Measurements from ENCODE around the gene HPSE2. TPM values are rescaled to one million over a fixed set of nuclear protein-coding genes. Genes with fewer than 3 reads are reported as not detected.

Gene HPSE2
- total RNA-seq, 5 donors from 2014 or later (not counting 1 experiment from before 2014, with no cell fraction given), result 0.13 to 0.23 (median 0.18) TPM; not detected in 1

DNA sequence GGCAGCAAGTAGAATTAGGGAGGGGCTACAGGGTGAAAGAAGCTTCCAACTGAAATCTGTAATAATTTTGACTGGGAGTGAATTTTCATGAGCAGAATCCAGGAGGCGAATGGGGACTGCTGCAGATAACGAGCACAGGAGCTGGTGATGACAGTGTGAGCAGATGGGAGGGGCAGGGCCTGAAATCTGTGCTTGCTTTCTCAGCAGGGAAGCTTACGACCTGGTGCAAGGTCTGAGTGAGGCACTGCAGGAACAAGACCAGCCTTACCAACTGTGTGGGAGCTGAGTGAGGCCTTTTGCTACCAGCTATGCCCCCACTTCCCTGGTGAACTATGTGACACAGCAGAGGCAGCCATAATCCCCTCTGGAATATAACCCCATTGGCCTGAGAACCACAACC, 109.8 kb downstream of the HPSE2 start:
- Histone ChIP-seq H3K4me3 (ENCODE audit: control insufficient read depth in 1 of 2, extremely low read depth in 1 of 2, low read length in 1 of 2) (no peak overlapping the region), H3K9me3 (no peaks in the 10 kb centered on the region), H3K27me3 (replicated peaks in 1 of 2; ENCODE audit: control insufficient read depth in 2 of 2, extremely low read depth in 1 of 2, insufficient read depth in 2 of 2, low read length in 1 of 2) (peaks cover 0 to 9% of the 10 kb centered on the region in 2 experiments), H3K4me1 (ENCODE audit: control insufficient read depth in 1 of 2, extremely low read depth in 1 of 2, insufficient read depth in 2 of 2, low read length in 2 of 2) (no peaks in the 10 kb centered on the region), H3K27ac (ENCODE audit: low read length) (no peak overlapping the region), H3K36me3 (ENCODE audit: control insufficient read depth in 2 of 2, extremely low read depth in 1 of 2, insufficient read depth in 1 of 2, low read length in 1 of 2) (no peaks in the 10 kb centered on the region)
- no peaks in the 10 kb centered on the region for H3K4me1 Mint-ChIP-seq
- peaks cover 0 to 24% (median 7%) of the 10 kb centered on the region in 3 donors for H3K9me3 Mint-ChIP-seq
- no peaks in the 10 kb centered on the region for H3K36me3 Mint-ChIP-seq
- H3K27ac Mint-ChIP-seq, result no peak overlapping the region
- WGBS (ENCODE audit: insufficient coverage), result 59% methylated on average over 3 of the region's 3 CpGs
- ChIA-PET POLR2A (no interaction called here), CTCF (interaction anchor here in 1 of 2 donors (0.6 kb wide), 1 partner anchor 42 kb away, joined by 3 read pairs; no protein-coding TSS in a partner anchor)
- H3K27me3 Mint-ChIP-seq, result peaks cover 0 to 2% of the 10 kb centered on the region in 2 donors
- DNase-seq (no peak), ATAC-seq (replicated peaks in 1 of 4) (no peak)
- no peak overlapping the region for H3K4me3 Mint-ChIP-seq

GRCh38 chr10:99124376-99124775, 111.3 kb downstream of the HPSE2 start:
- ChIA-PET POLR2A (no interaction called here), CTCF (no interaction called here)
- DNase-seq (no peak), ATAC-seq (replicated peaks in 1 of 4) (no peak)
- Mint-ChIP-seq H3K36me3 (no peaks in the 10 kb centered on the region), H3K27me3 (no peaks in the 10 kb centered on the region), H3K27ac (no peak overlapping the region), H3K4me1 (no peaks in the 10 kb centered on the region), H3K9me3 (peaks cover 0 to 18% (median 7%) of the 10 kb centered on the region in 3 donors), H3K4me3 (no peak overlapping the region)
- H3K9me3 ChIP-seq, result no peaks in the 10 kb centered on the region
- no peak overlapping the region for H3K27ac ChIP-seq (ENCODE audit: low read length)
- no peaks in the 10 kb centered on the region for H3K4me1 ChIP-seq (ENCODE audit: control insufficient read depth in 1 of 2, extremely low read depth in 1 of 2, insufficient read depth in 2 of 2, low read length in 2 of 2)
- H3K4me3 ChIP-seq (ENCODE audit: control insufficient read depth in 1 of 2, extremely low read depth in 1 of 2, low read length in 1 of 2), result no peak overlapping the region
- H3K27me3 ChIP-seq (replicated peaks in 1 of 2; ENCODE audit: control insufficient read depth in 2 of 2, extremely low read depth in 1 of 2, insufficient read depth in 2 of 2, low read length in 1 of 2), result peaks cover 0 to 9% of the 10 kb centered on the region in 2 experiments
- 78% methylated on average over 1 of the region's 1 CpG for WGBS (ENCODE audit: insufficient coverage)
- no peaks in the 10 kb centered on the region for H3K36me3 ChIP-seq (ENCODE audit: control insufficient read depth in 2 of 2, extremely low read depth in 1 of 2, insufficient read depth in 1 of 2, low read length in 1 of 2)

GRCh38 chr10:99123851-99124250, 111.8 kb downstream of the HPSE2 start:
- Mint-ChIP-seq H3K36me3 (no peaks in the 10 kb centered on the region), H3K27me3 (no peaks in the 10 kb centered on the region), H3K4me1 (no peaks in the 10 kb centered on the region), H3K9me3 (peaks cover 0 to 18% (median 7%) of the 10 kb centered on the region in 3 donors), H3K27ac (no peak overlapping the region), H3K4me3 (no peak overlapping the region)
- WGBS (ENCODE audit: insufficient coverage), result 81% methylated on average over 4 of the region's 5 CpGs
- no peak overlapping the region for H3K27ac ChIP-seq (ENCODE audit: low read length)
- H3K9me3 ChIP-seq, result no peaks in the 10 kb centered on the region
- ATAC-seq (replicated peaks in 1 of 4) (no peak), DNase-seq (no peak)
- no peak overlapping the region for H3K4me3 ChIP-seq (ENCODE audit: control insufficient read depth in 1 of 2, extremely low read depth in 1 of 2, low read length in 1 of 2)
- no peaks in the 10 kb centered on the region for H3K36me3 ChIP-seq (ENCODE audit: control insufficient read depth in 2 of 2, extremely low read depth in 1 of 2, insufficient read depth in 1 of 2, low read length in 1 of 2)
- H3K4me1 ChIP-seq (ENCODE audit: control insufficient read depth in 1 of 2, extremely low read depth in 1 of 2, insufficient read depth in 2 of 2, low read length in 2 of 2), result no peaks in the 10 kb centered on the region
- POLR2A ChIA-PET, result no interaction called here
- CTCF ChIA-PET, result interaction anchor here in 1 of 2 donors (0.6 kb wide), 1 partner anchor 70 kb away, joined by 5 read pairs; no protein-coding TSS in a partner anchor
- peaks cover 0 to 9% of the 10 kb centered on the region in 2 experiments for H3K27me3 ChIP-seq (replicated peaks in 1 of 2; ENCODE audit: control insufficient read depth in 2 of 2, extremely low read depth in 1 of 2, insufficient read depth in 2 of 2, low read length in 1 of 2)

DNA sequence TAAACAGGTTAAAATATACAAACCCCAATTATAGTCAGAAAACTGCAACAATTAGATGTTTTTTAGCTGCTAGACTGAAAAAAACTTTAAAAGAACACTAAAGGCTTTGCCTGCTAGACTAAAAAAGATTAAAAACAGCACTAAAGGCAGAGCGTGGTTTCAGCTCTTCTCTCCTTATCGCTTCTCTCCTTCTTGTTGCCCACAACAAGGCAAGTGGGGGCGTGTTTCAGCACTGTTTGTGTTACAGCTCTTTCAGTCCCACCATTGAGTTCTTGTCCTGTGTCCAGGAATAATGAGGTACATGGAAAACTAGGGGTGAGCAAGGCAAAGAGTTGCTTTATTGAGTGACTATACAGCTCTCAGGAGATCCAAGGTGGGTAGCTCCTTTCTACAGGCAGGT, 112.3 kb downstream of the HPSE2 start:
- POLR2A ChIA-PET, result no interaction called here
- CTCF ChIA-PET, result interaction anchor here in 1 of 2 donors (0.6 kb wide), 1 partner anchor 70 kb away, joined by 5 read pairs; no protein-coding TSS in a partner anchor
- Mint-ChIP-seq H3K27ac (no peak overlapping the region), H3K4me3 (no peak overlapping the region), H3K4me1 (no peaks in the 10 kb centered on the region), H3K9me3 (peaks cover 0 to 18% (median 5%) of the 10 kb centered on the region in 3 donors), H3K36me3 (no peaks in the 10 kb centered on the region), H3K27me3 (no peaks in the 10 kb centered on the region)
- no peaks in the 10 kb centered on the region for H3K9me3 ChIP-seq
- WGBS (ENCODE audit: insufficient coverage), result no CpG with 5 or more reads among the region's 3 CpGs
- no peak overlapping the region for H3K4me3 ChIP-seq (ENCODE audit: control insufficient read depth in 1 of 2, extremely low read depth in 1 of 2, low read length in 1 of 2)
- no peaks in the 10 kb centered on the region for H3K4me1 ChIP-seq (ENCODE audit: control insufficient read depth in 1 of 2, extremely low read depth in 1 of 2, insufficient read depth in 2 of 2, low read length in 2 of 2)
- ATAC-seq (replicated peaks in 1 of 4) (no peak), DNase-seq (no peak)
- H3K27ac ChIP-seq (ENCODE audit: low read length), result no peak overlapping the region
- no peaks in the 10 kb centered on the region for H3K36me3 ChIP-seq (ENCODE audit: control insufficient read depth in 2 of 2, extremely low read depth in 1 of 2, insufficient read depth in 1 of 2, low read length in 1 of 2)
- peaks cover 0 to 9% of the 10 kb centered on the region in 2 experiments for H3K27me3 ChIP-seq (replicated peaks in 1 of 2; ENCODE audit: control insufficient read depth in 2 of 2, extremely low read depth in 1 of 2, insufficient read depth in 2 of 2, low read length in 1 of 2)

- POLR2A ChIA-PET, result interaction anchor here in 1 of 2 donors (0.6 kb wide), 1 partner anchor 104 kb away, joined by 4 read pairs; no protein-coding TSS in a partner anchor
These were observed 116.3 kb downstream of the HPSE2 start for GRCh38 chr10:99119258-99119748.

DNA sequence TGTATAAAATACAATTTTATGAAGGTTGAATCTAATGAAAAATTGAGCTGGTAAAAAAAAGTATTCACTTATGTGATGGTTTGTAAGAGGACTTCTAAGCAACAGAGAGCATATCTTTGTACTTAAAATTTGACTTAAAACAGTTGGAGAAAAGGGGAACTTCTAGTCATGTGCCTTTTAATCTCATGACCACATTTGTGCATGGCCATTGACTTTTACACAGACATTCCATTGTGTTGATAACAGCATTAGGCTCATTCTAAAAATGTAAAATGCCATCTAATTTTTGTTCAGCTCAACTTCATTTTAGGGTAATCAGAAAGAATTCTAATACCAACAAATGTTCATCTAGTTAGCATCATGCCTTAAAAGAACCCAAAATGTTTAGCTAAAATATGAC, 119.9 kb downstream of the HPSE2 start:
- DNase-seq (no peak), ATAC-seq (replicated peaks in 1 of 4) (no peak)
- Histone ChIP-seq H3K4me3 (ENCODE audit: control insufficient read depth in 1 of 2, extremely low read depth in 1 of 2, low read length in 1 of 2) (no peak overlapping the region), H3K36me3 (ENCODE audit: control insufficient read depth in 2 of 2, extremely low read depth in 1 of 2, insufficient read depth in 1 of 2, low read length in 1 of 2) (no peaks in the 10 kb centered on the region), H3K27ac (ENCODE audit: low read length) (no peak overlapping the region), H3K9me3 (no peaks in the 10 kb centered on the region), H3K27me3 (replicated peaks in 1 of 2; ENCODE audit: control insufficient read depth in 2 of 2, extremely low read depth in 1 of 2, insufficient read depth in 2 of 2, low read length in 1 of 2) (no peaks in the 10 kb centered on the region), H3K4me1 (ENCODE audit: control insufficient read depth in 1 of 2, extremely low read depth in 1 of 2, insufficient read depth in 2 of 2, low read length in 2 of 2) (no peaks in the 10 kb centered on the region)
- CTCF ChIA-PET, result no interaction called here
- POLR2A ChIA-PET, result no interaction called here
- Mint-ChIP-seq H3K36me3 (no peaks in the 10 kb centered on the region), H3K27me3 (peaks cover 0 to 6% of the 10 kb centered on the region in 2 donors), H3K4me3 (no peak overlapping the region), H3K4me1 (no peaks in the 10 kb centered on the region), H3K27ac (no peak overlapping the region), H3K9me3 (peaks cover 0 to 8% (median 0%) of the 10 kb centered on the region in 3 donors)

More at GRCh38 chr10:99119258-99119748, 116.3 kb downstream of the HPSE2 start:
- no peak for ATAC-seq (replicated peaks in 1 of 4)
- H3K9me3 ChIP-seq, result no peaks in the 10 kb centered on the region
- no peaks in the 10 kb centered on the region for H3K36me3 ChIP-seq (ENCODE audit: control insufficient read depth in 2 of 2, extremely low read depth in 1 of 2, insufficient read depth in 1 of 2, low read length in 1 of 2)
- Mint-ChIP-seq H3K27ac (no peak overlapping the region), H3K4me1 (no peaks in the 10 kb centered on the region), H3K27me3 (peaks cover 0 to 6% of the 10 kb centered on the region in 2 donors), H3K9me3 (peaks cover 0 to 11% (median 0%) of the 10 kb centered on the region in 3 donors), H3K36me3 (no peaks in the 10 kb centered on the region), H3K4me3 (no peak overlapping the region)
- no peak overlapping the region for H3K27ac ChIP-seq (ENCODE audit: low read length)
- H3K27me3 ChIP-seq (replicated peaks in 1 of 2; ENCODE audit: control insufficient read depth in 2 of 2, extremely low read depth in 1 of 2, insufficient read depth in 2 of 2, low read length in 1 of 2), result peaks cover 0 to 4% of the 10 kb centered on the region in 2 experiments
- H3K4me3 ChIP-seq (ENCODE audit: control insufficient read depth in 1 of 2, extremely low read depth in 1 of 2, low read length in 1 of 2), result no peak overlapping the region
- no peak for DNase-seq
- CTCF ChIA-PET, result no interaction called here
- H3K4me1 ChIP-seq (ENCODE audit: control insufficient read depth in 1 of 2, extremely low read depth in 1 of 2, insufficient read depth in 2 of 2, low read length in 2 of 2), result no peaks in the 10 kb centered on the region

GRCh38 chr10:99085358-99085757, 150.3 kb downstream of the HPSE2 start:
- Mint-ChIP-seq H3K27ac (no peak overlapping the region), H3K4me3 (no peak overlapping the region), H3K36me3 (no peaks in the 10 kb centered on the region), H3K4me1 (no peaks in the 10 kb centered on the region), H3K27me3 (no peaks in the 10 kb centered on the region), H3K9me3 (peaks cover 0 to 4% (median 3%) of the 10 kb centered on the region in 3 donors)
- Histone ChIP-seq H3K27ac (ENCODE audit: low read length) (no peak overlapping the region), H3K9me3 (no peaks in the 10 kb centered on the region), H3K4me1 (ENCODE audit: control insufficient read depth in 1 of 2, extremely low read depth in 1 of 2, insufficient read depth in 2 of 2, low read length in 2 of 2) (no peaks in the 10 kb centered on the region), H3K36me3 (ENCODE audit: control insufficient read depth in 2 of 2, extremely low read depth in 1 of 2, insufficient read depth in 1 of 2, low read length in 1 of 2) (no peaks in the 10 kb centered on the region), H3K27me3 (replicated peaks in 1 of 2; ENCODE audit: control insufficient read depth in 2 of 2, extremely low read depth in 1 of 2, insufficient read depth in 2 of 2, low read length in 1 of 2) (no peaks in the 10 kb centered on the region), H3K4me3 (ENCODE audit: control insufficient read depth in 1 of 2, extremely low read depth in 1 of 2, low read length in 1 of 2) (no peak overlapping the region)
- POLR2A ChIA-PET, result no interaction called here
- DNase-seq (no peak), ATAC-seq (replicated peaks in 1 of 4) (no peak)
- 88% methylated on average over 2 of the region's 2 CpGs for WGBS (ENCODE audit: insufficient coverage)
- CTCF ChIA-PET, result no interaction called here
